ENCODE results near the gene KDELR1.

GRCh38 chr19:48341515-48342413, 49.6 kb downstream of the KDELR1 start:
- TF ChIP-seq CTCF (IDR thresholded peaks at IDR 0.05) (no peak), POLR2AphosphoS5 (IDR thresholded peaks at IDR 0.05; ENCODE audit: low read depth, low read length) (no peak), SIN3A (IDR thresholded peaks at IDR 0.05; ENCODE audit: borderline replicate concordance, insufficient read depth, low read depth, low read length) (no peak), TCF7L2 (IDR thresholded peaks at IDR 0.05; ENCODE audit: low read depth, low read length) (no peak)
- TF ChIP-seq, protein P1, sequence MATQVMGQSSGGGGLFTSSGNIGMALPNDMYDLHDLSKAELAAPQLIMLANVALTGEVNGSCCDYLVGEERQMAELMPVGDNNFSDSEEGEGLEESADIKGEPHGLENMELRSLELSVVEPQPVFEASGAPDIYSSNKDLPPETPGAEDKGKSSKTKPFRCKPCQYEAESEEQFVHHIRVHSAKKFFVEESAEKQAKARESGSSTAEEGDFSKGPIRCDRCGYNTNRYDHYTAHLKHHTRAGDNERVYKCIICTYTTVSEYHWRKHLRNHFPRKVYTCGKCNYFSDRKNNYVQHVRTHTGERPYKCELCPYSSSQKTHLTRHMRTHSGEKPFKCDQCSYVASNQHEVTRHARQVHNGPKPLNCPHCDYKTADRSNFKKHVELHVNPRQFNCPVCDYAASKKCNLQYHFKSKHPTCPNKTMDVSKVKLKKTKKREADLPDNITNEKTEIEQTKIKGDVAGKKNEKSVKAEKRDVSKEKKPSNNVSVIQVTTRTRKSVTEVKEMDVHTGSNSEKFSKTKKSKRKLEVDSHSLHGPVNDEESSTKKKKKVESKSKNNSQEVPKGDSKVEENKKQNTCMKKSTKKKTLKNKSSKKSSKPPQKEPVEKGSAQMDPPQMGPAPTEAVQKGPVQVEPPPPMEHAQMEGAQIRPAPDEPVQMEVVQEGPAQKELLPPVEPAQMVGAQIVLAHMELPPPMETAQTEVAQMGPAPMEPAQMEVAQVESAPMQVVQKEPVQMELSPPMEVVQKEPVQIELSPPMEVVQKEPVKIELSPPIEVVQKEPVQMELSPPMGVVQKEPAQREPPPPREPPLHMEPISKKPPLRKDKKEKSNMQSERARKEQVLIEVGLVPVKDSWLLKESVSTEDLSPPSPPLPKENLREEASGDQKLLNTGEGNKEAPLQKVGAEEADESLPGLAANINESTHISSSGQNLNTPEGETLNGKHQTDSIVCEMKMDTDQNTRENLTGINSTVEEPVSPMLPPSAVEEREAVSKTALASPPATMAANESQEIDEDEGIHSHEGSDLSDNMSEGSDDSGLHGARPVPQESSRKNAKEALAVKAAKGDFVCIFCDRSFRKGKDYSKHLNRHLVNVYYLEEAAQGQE (IDR thresholded peaks at IDR 0.05; ENCODE audit: insufficient read depth in 1 of 2, low read depth in 2 of 2, low read length in 1 of 2): no peak

Data from Panc1 (cell line).